Activated T-cell treated with anti-CD3 and anti-CD28 coated beads for 48 hours (primary cell): ENCODE measurements around the gene TBC1D9.

Experiments used
- DNase-seq: peaks from one replicate; pipeline ENCODE4 v3.0.0-alpha.2; 2020; ENCODE audit warnings: low read depth

TBC1D9 gene

GRCh38 chr4:140691369-140691768 lies 64.8 kb downstream of the TBC1D9 start:
- no peak for DNase-seq

GRCh38 chr4:140690093-140690492 lies 66.1 kb downstream of the TBC1D9 start:
- DNase-seq, result no peak

GRCh38 chr4:140689623-140690022 lies 66.6 kb downstream of the TBC1D9 start:
- DNase-seq, result no peak

- DNase-seq, result no peak
Observed at GRCh38 chr4:140688711-140689598, 67.2 kb downstream of the TBC1D9 start.

- no peak for DNase-seq
Observed at GRCh38 chr4:140686796-140687195, 69.4 kb downstream of the TBC1D9 start.

GRCh38 chr4:140684314-140684713 lies 71.9 kb downstream of the TBC1D9 start:
- DNase-seq, result no peak

GRCh38 chr4:140681201-140681600 lies 75.0 kb downstream of the TBC1D9 start:
- no peak for DNase-seq

- no peak for DNase-seq
Observed at GRCh38 chr4:140680686-140681085, 75.5 kb downstream of the TBC1D9 start.

GRCh38 chr4:140679576-140679975 lies 76.6 kb downstream of the TBC1D9 start:
- DNase-seq, result no peak

GRCh38 chr4:140675599-140676231 lies 80.5 kb downstream of the TBC1D9 start:
- no peak for DNase-seq

- DNase-seq, result no peak
Observed at GRCh38 chr4:140673729-140674128, 82.5 kb downstream of the TBC1D9 start.

- no peak for DNase-seq
Observed at GRCh38 chr4:140672416-140672815, 83.8 kb downstream of the TBC1D9 start.

GRCh38 chr4:140668111-140668510 lies 88.1 kb downstream of the TBC1D9 start:
- no peak for DNase-seq

- DNase-seq, result no peak
Observed at GRCh38 chr4:140666889-140667614, 89.1 kb downstream of the TBC1D9 start.

GRCh38 chr4:140662082-140662869 lies 93.9 kb downstream of the TBC1D9 start:
- DNase-seq, result no peak

- DNase-seq, result no peak
Observed at GRCh38 chr4:140661550-140661949, 94.6 kb downstream of the TBC1D9 start.

GRCh38 chr4:140659943-140660700 lies 96.1 kb downstream of the TBC1D9 start:
- DNase-seq, result no peak

- no peak for DNase-seq
Observed at GRCh38 chr4:140654495-140654814, 101.7 kb downstream of the TBC1D9 start.

GRCh38 chr4:140653718-140654494 lies 102.3 kb downstream of the TBC1D9 start:
- no peak for DNase-seq

- DNase-seq, result no peak
Observed at GRCh38 chr4:140652601-140653000, 103.6 kb downstream of the TBC1D9 start.
